IMR-90 (cell line): ENCODE results near the gene JADE2. TPM values are rescaled to one million over a fixed set of nuclear protein-coding genes. Genes with fewer than 3 reads are reported as not detected.

Experiments used
- ATAC-seq: fragments of 200-7000 bp; cut with Tn5 transposase; 2 replicates; pipeline ENCODE4 v1.9.1; 2020; ENCODE audit warnings: low read depth, mild to moderate bottlenecking, moderate library complexity
- BruUV-seq: library from RNA; stranded (reverse); fragments of 400-500 nt; replicated peaks from 2 replicates; lab custom pipeline; 2021; lab: Mats Ljungman, UMichigan
- CTCF ChIA-PET: fragments of 300-600 bp; formaldehyde crosslinking; extraction: SDS; loops from one replicate; lab custom pipeline; 2021; ENCODE audit warnings: antibody characterized with exemption; lab: Yijun Ruan, JAX
- POLR2A ChIA-PET: fragments of 300-600 bp; sonication (Branson Sonifier 250); formaldehyde crosslinking; loops from one replicate; lab custom pipeline; 2022; ENCODE audit warnings: antibody characterized with exemption; ENCODE audit not compliant: unreplicated experiment; lab: Charles Lee
- DNase-seq: peaks from one replicate; pipeline ENCODE4 v3.0.0; 2013
- H2AFZ ChIP-seq: replicated peaks from 2 replicates; pipeline ENCODE3; 2013; ENCODE audit warnings: low read length, mild to moderate bottlenecking; ENCODE audit not compliant: poor library complexity
- H2AK5ac ChIP-seq: 2 replicates; pipeline ENCODE4 v1.6.1; 2013; ENCODE audit warnings: low read depth, low read length, inconsistent platforms
- H2AK9ac ChIP-seq: replicated peaks from 2 replicates; pipeline ENCODE3; 2013; ENCODE audit warnings: mild to moderate bottlenecking, low read depth, low read length, moderate library complexity; ENCODE audit not compliant: poor library complexity
- H2BK120ac ChIP-seq: 2 replicates; pipeline ENCODE4 v1.6.1; 2013; ENCODE audit warnings: low read depth, low read length, inconsistent platforms
- H2BK15ac ChIP-seq: 3 replicates; pipeline ENCODE4 v1.6.1; 2013; ENCODE audit warnings: low read depth, low read length, inconsistent platforms
- H2BK20ac ChIP-seq: 2 replicates; pipeline ENCODE4 v1.6.1; 2013; ENCODE audit warnings: low read depth, mild to moderate bottlenecking, inconsistent platforms, low read length, moderate library complexity
- H2BK5ac ChIP-seq: 2 replicates; pipeline ENCODE4 v1.6.1; 2013; ENCODE audit warnings: mild to moderate bottlenecking, low read depth, low read length, inconsistent platforms; ENCODE audit not compliant: poor library complexity, severe bottlenecking
- H3K14ac ChIP-seq: replicated peaks from 2 replicates; pipeline ENCODE4 v1.6.1; 2013; ENCODE audit warnings: low read depth, low read length, inconsistent platforms
- H3K18ac ChIP-seq: 2 replicates; pipeline ENCODE4 v1.6.1; 2013; ENCODE audit warnings: low read depth, low read length, control low read depth
- H3K23ac ChIP-seq: 2 replicates; pipeline ENCODE4 v1.6.1; 2013; ENCODE audit warnings: low read depth, low read length, inconsistent platforms
- H3K27ac ChIP-seq: 2 replicates; pipeline ENCODE4 v1.5.1; 2013; ENCODE audit warnings: mild to moderate bottlenecking, control low read depth, low read length; ENCODE audit not compliant: insufficient read depth
- H3K27me3 ChIP-seq: 2 replicates; pipeline ENCODE4 v1.6.1; 2013; ENCODE audit warnings: low read length; ENCODE audit not compliant: control insufficient read depth, insufficient read depth
- H3K36me3 ChIP-seq: 2 replicates; pipeline ENCODE4 v1.6.1; 2013; ENCODE audit warnings: low read length, mixed read lengths; ENCODE audit not compliant: control insufficient read depth, insufficient read depth
- H3K4ac ChIP-seq: 2 replicates; pipeline ENCODE4 v1.6.1; 2013; ENCODE audit warnings: low read depth, low read length, inconsistent platforms
- H3K4me1 ChIP-seq: 2 replicates; pipeline ENCODE4 v1.6.1; 2013; ENCODE audit warnings: low read length, mixed read lengths; ENCODE audit not compliant: control insufficient read depth, insufficient read depth
- H3K4me2 ChIP-seq: 2 replicates; pipeline ENCODE4 v1.6.1; 2013; ENCODE audit warnings: low read depth, mild to moderate bottlenecking, control low read depth, low read length, moderate library complexity
- H3K4me3 ChIP-seq: 2 replicates; pipeline ENCODE4 v1.5.1; 2013; ENCODE audit warnings: low read depth, mild to moderate bottlenecking, control low read depth, low read length, moderate library complexity; ENCODE audit not compliant: insufficient read depth
- H3K56ac ChIP-seq: 2 replicates; pipeline ENCODE4 v1.6.1; 2013; ENCODE audit warnings: low read length, inconsistent platforms; ENCODE audit not compliant: insufficient read depth; ENCODE audit errors: extremely low read depth
- H3K79me1 ChIP-seq, 2 experiments: 2 replicates each; pipeline ENCODE4 v1.6.1; 2013; ENCODE audit warnings: low read length in 2 of 2, inconsistent platforms in 1 of 2, low read depth in 1 of 2
- H3K9ac ChIP-seq: 2 replicates; pipeline ENCODE4 v1.6.1; 2013; ENCODE audit warnings: low read depth, low read length, control low read depth
- H3K9me1 ChIP-seq: 2 replicates; pipeline ENCODE4 v1.6.1; 2013; ENCODE audit warnings: low read length, inconsistent platforms; ENCODE audit not compliant: insufficient read depth
- H3K9me3 ChIP-seq: 2 replicates; pipeline ENCODE4 v1.6.1; 2013; ENCODE audit warnings: low read length; ENCODE audit not compliant: control insufficient read depth, insufficient read depth
- H4K20me1 ChIP-seq: 2 replicates; pipeline ENCODE4 v1.6.1; 2013; ENCODE audit warnings: low read length, inconsistent platforms; ENCODE audit not compliant: insufficient read depth
- H4K5ac ChIP-seq: 2 replicates; pipeline ENCODE4 v1.6.1; 2013; ENCODE audit warnings: mild to moderate bottlenecking, low read depth, low read length, control low read depth
- H4K8ac ChIP-seq, 2 experiments: 2 replicates each; pipeline ENCODE4 v1.6.1; 2013; ENCODE audit warnings: low read depth in 2 of 2, low read length in 2 of 2, control low read depth in 1 of 2, inconsistent platforms in 1 of 2
- H4K91ac ChIP-seq: 2 replicates; pipeline ENCODE4 v1.6.1; 2013; ENCODE audit warnings: low read depth, low read length, inconsistent platforms; ENCODE audit not compliant: insufficient read depth
- BHLHE40 ChIP-seq: fragments of 150-350 bp; IDR thresholded peaks from 2 replicates; pipeline ENCODE4 v1.6.1; 2016; ENCODE audit warnings: mild to moderate bottlenecking, low read depth, low read length
- CHD1 ChIP-seq: IDR thresholded peaks from 2 replicates; pipeline ENCODE4 v1.6.1; 2012; ENCODE audit warnings: low read depth, low read length, improper control_type of control experiment
- CTCF ChIP-seq: conservative IDR thresholded peaks from 2 replicates; pipeline ENCODE4 v1.5.1; 2012; ENCODE audit warnings: mild to moderate bottlenecking, low read depth, low read length, improper control_type of control experiment
- MAFK ChIP-seq: IDR thresholded peaks from 2 replicates; pipeline ENCODE4 v1.6.1; 2012; ENCODE audit warnings: low read depth, low read length, improper control_type of control experiment
- MAZ ChIP-seq: IDR thresholded peaks from 2 replicates; pipeline ENCODE4 v1.6.1; 2012; ENCODE audit warnings: low read depth, mild to moderate bottlenecking, low read length, improper control_type of control experiment, moderate library complexity, borderline replicate concordance
- MXI1 ChIP-seq: IDR thresholded peaks from 2 replicates; pipeline ENCODE4 v1.6.1; 2012; ENCODE audit warnings: low read depth, mild to moderate bottlenecking, low read length, moderate library complexity, borderline replicate concordance
- POLR2A ChIP-seq: IDR thresholded peaks from 2 replicates; pipeline ENCODE4 v1.6.1; 2012; ENCODE audit warnings: mild to moderate bottlenecking, low read depth, low read length
- RAD21 ChIP-seq: IDR thresholded peaks from 2 replicates; pipeline ENCODE4 v1.6.1; 2012; ENCODE audit warnings: low read length, improper control_type of control experiment
- SMC3 ChIP-seq: fragments of 150-350 bp; IDR thresholded peaks from 2 replicates; pipeline ENCODE4 v1.6.1; 2016; ENCODE audit warnings: low read depth, mild to moderate bottlenecking, antibody characterized with exemption, low read length, moderate library complexity
- WGBS, 2 experiments: methylation state at CpG; one replicate each; pipeline versions ENCODE4 v1.1.5 to v1.1.7; 2013; ENCODE audit warnings: missing lambda C conversion rate in 2 of 2; ENCODE audit not compliant: insufficient read length in 1 of 2; ENCODE audit errors: extremely low coverage in 2 of 2; 5-methylcytosine and 5-hydroxymethylcytosine counted together
- dilution Hi-C: fragments of 300-500 bp; cut with HindIII; formaldehyde crosslinking; loops from one replicate; pipeline ENCODE4 v1.14.3; 2018; ENCODE audit warnings: low sequenced_read_pairs; ENCODE audit not compliant: unreplicated experiment
- in situ Hi-C: fragments of 300-500 bp; cut with MboI; formaldehyde crosslinking; loops from 3 replicates; pipeline ENCODE4 v1.14.3; 2019; ENCODE audit warnings: low sequenced_read_pairs, inconsistent platforms, mixed read lengths
- intact Hi-C: fragments of 100-400 bp; cut with micrococcal nuclease; formaldehyde crosslinking; loops from 2 replicates; pipeline ENCODE4 v1.10.0; 2022
- polyA plus RNA-seq, 3 experiments: library from polyadenylated mRNA; depleted of rRNA; stranded (reverse); fragments of >200 nt; gene quantifications; 2 replicates each; pipeline ENCODE4 v1.2.3, GENCODE V29; 2012; ENCODE audit warnings: low replicate concordance in 1 of 3
- total RNA-seq: library from RNA; depleted of rRNA; stranded (reverse); fragments of >200 nt; gene quantifications from 2 replicates; pipeline ENCODE4 v1.2.3, GENCODE V29; 2012

The JADE2 gene
- total and polyA plus RNA-seq, 2 of the 4 experiments (the other 2 are of a cell fraction) = 13.3 to 14.9 TPM

GRCh38 chr5:134577796-134578577 lies 52.5 kb downstream of the JADE2 start:
- DNase-seq = peak; percentile 75
- no peak overlapping the region for H3K4me3 ChIP-seq
- no peak overlapping the region for H2AK9ac ChIP-seq
- H2AK5ac ChIP-seq = peak overlapping the region; percentile 93; the same call in 1 of the 2 replicates
- no TSS peak for BruUV-seq
- no peaks in the 10 kb centered on the region for H3K9me3 ChIP-seq
- peak overlapping the region in 1 of 2 experiments; percentile 75; a peak in 1 of 4 replicates for H4K8ac ChIP-seq
- peaks cover 8% of the 10 kb centered on the region for H3K4me1 ChIP-seq
- peak; percentile 67 for ATAC-seq
- in situ Hi-C loops (no loop called here), dilution Hi-C loops (no loop called here), intact Hi-C loops (loop anchor here (1.0 kb wide), 3 partner anchors 51 to 207 kb away; partner anchors contain the start of genes CDKN2AIPNL and UBE2B)
- peak overlapping the region; percentile 52; the same call in 1 of the 2 replicates for H2BK20ac ChIP-seq
- no peaks in the 10 kb centered on the region; the same call in 1 of the 2 replicates for H4K20me1 ChIP-seq
- H2BK120ac ChIP-seq = peak overlapping the region; percentile 69; the same call in 1 of the 2 replicates
- WGBS, 2 experiments = 94% methylated on average over 2 of the region's 17 CpGs; no CpG with 5 or more reads in 1 of the 2 experiments
- H4K5ac ChIP-seq = no peak overlapping the region
- no peak overlapping the region for H3K14ac ChIP-seq
- peaks cover 0 to 20% of the 10 kb centered on the region in 2 experiments; a peak in 2 of 4 replicates for H3K79me1 ChIP-seq
- no peaks in the 10 kb centered on the region for H3K27me3 ChIP-seq
- no peak overlapping the region for H3K27ac ChIP-seq
- H3K4ac ChIP-seq = peak overlapping the region; percentile 72; the same call in 1 of the 2 replicates
- H3K56ac ChIP-seq = 0 out of 2 replicates have a peak overlapping the region, but pooled peaks have one; percentile 17
- peaks cover 13% of the 10 kb centered on the region for H3K9me1 ChIP-seq
- no peak overlapping the region for H4K91ac ChIP-seq
- peak overlapping the region; percentile 31 for H2BK5ac ChIP-seq
- H2BK15ac ChIP-seq = no peak overlapping the region
- H3K23ac ChIP-seq = no peak overlapping the region
- POLR2A ChIA-PET = interaction anchor here (0.6 kb wide), 2 partner anchors 49 to 59 kb away, joined by 3 to 7 read pairs; no protein-coding TSS in a partner anchor
- no peak overlapping the region for H3K18ac ChIP-seq
- H3K9ac ChIP-seq = no peak overlapping the region
- peak overlapping the region; percentile 75 for H2AFZ ChIP-seq
- TF ChIP-seq RAD21 (peak; percentile 92), MAZ (peak; percentile 75; the same call in 1 of the 2 replicates), CHD1 (0 out of 2 replicates have a peak, but pooled peaks have one; percentile 58), CTCF (peak; percentile 91), MAFK (no peak), SMC3 (peak; percentile 94), MXI1 (no peak), BHLHE40 (peak; percentile 3; the same call in 1 of the 2 replicates), POLR2A (0 out of 2 replicates have a peak, but pooled peaks have one; percentile 26)
- H3K4me2 ChIP-seq = no peak overlapping the region
- CTCF ChIA-PET = interaction anchor here (0.6 to 1.3 kb wide), 6 partner anchors 10 to 274 kb away, joined by 3 to 6 read pairs (median 4); no protein-coding TSS in a partner anchor
- H3K36me3 ChIP-seq = peaks cover 61% of the 10 kb centered on the region
